ENCODE measurements around the gene GALNT14.

DNA sequence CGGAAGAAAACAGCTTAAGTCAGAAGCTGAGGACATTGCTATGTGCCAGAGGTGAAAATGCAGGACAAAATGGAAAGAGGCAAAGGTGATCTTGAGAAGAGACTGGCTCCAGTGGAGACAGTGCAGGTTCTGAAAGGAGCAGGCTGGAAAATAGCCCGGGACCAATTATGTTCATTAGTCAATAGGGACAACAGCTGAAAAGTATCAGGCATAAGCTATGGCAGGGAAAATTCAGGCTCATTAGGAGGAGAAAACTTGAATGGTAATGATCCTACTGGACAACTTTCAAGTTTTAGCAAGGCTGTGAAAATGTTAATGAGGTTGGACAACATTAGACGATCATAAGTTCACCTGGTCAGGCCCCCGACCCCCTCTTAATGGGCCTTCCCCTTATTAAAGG, 60.2 kb downstream of the GALNT14 start:
- TF ChIP-seq, protein P1, sequence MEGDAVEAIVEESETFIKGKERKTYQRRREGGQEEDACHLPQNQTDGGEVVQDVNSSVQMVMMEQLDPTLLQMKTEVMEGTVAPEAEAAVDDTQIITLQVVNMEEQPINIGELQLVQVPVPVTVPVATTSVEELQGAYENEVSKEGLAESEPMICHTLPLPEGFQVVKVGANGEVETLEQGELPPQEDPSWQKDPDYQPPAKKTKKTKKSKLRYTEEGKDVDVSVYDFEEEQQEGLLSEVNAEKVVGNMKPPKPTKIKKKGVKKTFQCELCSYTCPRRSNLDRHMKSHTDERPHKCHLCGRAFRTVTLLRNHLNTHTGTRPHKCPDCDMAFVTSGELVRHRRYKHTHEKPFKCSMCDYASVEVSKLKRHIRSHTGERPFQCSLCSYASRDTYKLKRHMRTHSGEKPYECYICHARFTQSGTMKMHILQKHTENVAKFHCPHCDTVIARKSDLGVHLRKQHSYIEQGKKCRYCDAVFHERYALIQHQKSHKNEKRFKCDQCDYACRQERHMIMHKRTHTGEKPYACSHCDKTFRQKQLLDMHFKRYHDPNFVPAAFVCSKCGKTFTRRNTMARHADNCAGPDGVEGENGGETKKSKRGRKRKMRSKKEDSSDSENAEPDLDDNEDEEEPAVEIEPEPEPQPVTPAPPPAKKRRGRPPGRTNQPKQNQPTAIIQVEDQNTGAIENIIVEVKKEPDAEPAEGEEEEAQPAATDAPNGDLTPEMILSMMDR (IDR thresholded peaks at IDR 0.05 in 8 of 11, conservative IDR thresholded peaks at IDR 0.05 in 3 of 11) = no peak
- TF ChIP-seq POLR2AphosphoS5 (IDR thresholded peaks at IDR 0.05) = no peak
- no peak for TF ChIP-seq POLR2A (IDR thresholded peaks at IDR 0.05)
